Measurements from ENCODE around the gene MAK. TPM values are rescaled to one million over a fixed set of nuclear protein-coding genes. Genes with fewer than 3 reads are reported as not detected.
"Not testable (repeated sequence)": the region's sequence is repeated elsewhere in the genome, so short reads cannot be mapped to it uniquely, and the experiment has no call there.

MAK gene
- total RNA-seq, 1 donor from 2014 or later, result 0.17 TPM

- Histone ChIP-seq H3K36me3 (ENCODE audit: control insufficient read depth, insufficient read depth, low read length) (peaks cover 1% of the 10 kb centered on the region), H3K27me3 (ENCODE audit: control insufficient read depth, insufficient read depth, low read length) (no peaks in the 10 kb centered on the region), H3K4me3 (ENCODE audit: low read depth, low read length) (peak overlapping the region; percentile 85)
- no peak for DNase-seq (ENCODE audit: low read depth)
- no peak for TF ChIP-seq CTCF (IDR thresholded peaks at IDR 0.05; ENCODE audit: insufficient read depth, low read length, poor library complexity, severe bottlenecking)
Observed at GRCh38 chr6:10723567-10723881, 114.8 kb downstream of the MAK start.

- Histone ChIP-seq H3K27me3 (ENCODE audit: control insufficient read depth, insufficient read depth, low read length) (no peaks in the 10 kb centered on the region), H3K36me3 (ENCODE audit: control insufficient read depth, insufficient read depth, low read length) (peaks cover 1% of the 10 kb centered on the region), H3K4me3 (ENCODE audit: low read depth, low read length) (peak within 1 kb of the TSS; percentile 85)
- peak; percentile 98 for DNase-seq (ENCODE audit: low read depth)
- TF ChIP-seq CTCF (IDR thresholded peaks at IDR 0.05; ENCODE audit: insufficient read depth, low read length, poor library complexity, severe bottlenecking), result no peak
Observed at GRCh38 chr6:10722820-10723566, 115.3 kb downstream of the MAK start, which contains the start of gene TMEM14C. TSS of gene TMEM14C (plus strand) at chr6:10723070. CDS start at chr6:10724614, 1,544 bp downstream.

- no peak for TF ChIP-seq CTCF (IDR thresholded peaks at IDR 0.05; ENCODE audit: insufficient read depth, low read length, poor library complexity, severe bottlenecking)
- Histone ChIP-seq H3K4me3 (ENCODE audit: low read depth, low read length) (peak overlapping the region; percentile 85), H3K27me3 (ENCODE audit: control insufficient read depth, insufficient read depth, low read length) (no peaks in the 10 kb centered on the region), H3K36me3 (ENCODE audit: control insufficient read depth, insufficient read depth, low read length) (peaks cover 1% of the 10 kb centered on the region)
- no peak for DNase-seq (ENCODE audit: low read depth)
Observed at GRCh38 chr6:10722570-10722819, 115.8 kb downstream of the MAK start.

- peaks cover 1% of the 10 kb centered on the region for H3K36me3 ChIP-seq (ENCODE audit: control insufficient read depth, insufficient read depth, low read length)
- DNase-seq (ENCODE audit: low read depth), result no peak
- no peak for TF ChIP-seq CTCF (IDR thresholded peaks at IDR 0.05; ENCODE audit: insufficient read depth, low read length, poor library complexity, severe bottlenecking)
- H3K27me3 ChIP-seq (ENCODE audit: control insufficient read depth, insufficient read depth, low read length), result no peaks in the 10 kb centered on the region
- H3K4me3 ChIP-seq (ENCODE audit: low read depth, low read length), result peak overlapping the region; percentile 85
Observed at GRCh38 chr6:10721850-10722569, 116.3 kb downstream of the MAK start.

GRCh38 chr6:10720960-10721849, 117.1 kb downstream of the MAK start:
- DNase-seq (ENCODE audit: low read depth); H3K36me3 ChIP-seq (ENCODE audit: control insufficient read depth, insufficient read depth, low read length); H3K27me3 ChIP-seq (ENCODE audit: control insufficient read depth, insufficient read depth, low read length): not testable (repeated sequence)
- H3K4me3 ChIP-seq (ENCODE audit: low read depth, low read length), result peak overlapping the region; percentile 50

Measured in kidney epithelial cell (primary cell).